H1 (cell line): Measurements from ENCODE around the gene TEKT3. TPM values are rescaled to one million over a fixed set of nuclear protein-coding genes. Genes with fewer than 3 reads are reported as not detected.

ENCODE experiments used
- HDAC2 ChIP-seq, 2 experiments: fragments of 300-600 bp in 1 of 2; sonication (generic) in 1 of 2; IDR thresholded peaks; 2 replicates each; pipeline ENCODE4 v1.6.1; 2011 to 2012; ENCODE audit warnings: low read depth in 2 of 2, low read length in 2 of 2, mild to moderate bottlenecking in 2 of 2, moderate library complexity in 2 of 2, borderline replicate concordance in 1 of 2, inconsistent platforms in 1 of 2
- JUND ChIP-seq: IDR thresholded peaks from 2 replicates; pipeline ENCODE4 v1.6.1; 2011; ENCODE audit warnings: mild to moderate bottlenecking, improper control_type of control experiment, low read length
- POU5F1 ChIP-seq: IDR thresholded peaks from 2 replicates; pipeline ENCODE4 v1.6.1; 2011; ENCODE audit warnings: low read depth, mild to moderate bottlenecking, low read length, moderate library complexity
- RAD21 ChIP-seq, 2 experiments: IDR thresholded peaks in 1 of 2; conservative IDR thresholded peaks in 1 of 2; 2 replicates each; pipeline ENCODE4 v1.6.1; 2011; ENCODE audit warnings: low read depth in 2 of 2, low read length in 2 of 2, improper control_type of control experiment in 1 of 2, inconsistent platforms in 1 of 2, mild to moderate bottlenecking in 1 of 2, moderate library complexity in 1 of 2
- SAP30 ChIP-seq: fragments of 300-600 bp; sonication (generic); IDR thresholded peaks from 2 replicates; pipeline ENCODE4 v1.7.1; 2012; ENCODE audit warnings: low read length, moderate library complexity, mild to moderate bottlenecking, inconsistent platforms; ENCODE audit not compliant: insufficient read depth, insufficient replicate concordance
- SIX5 ChIP-seq: IDR thresholded peaks from 2 replicates; pipeline ENCODE4 v1.6.1; 2011; ENCODE audit warnings: mild to moderate bottlenecking, low read depth, low read length
- TEAD4 ChIP-seq: IDR thresholded peaks from 2 replicates; pipeline ENCODE4 v1.6.1; 2012; ENCODE audit warnings: low read depth, low read length, inconsistent platforms, mixed read lengths
- polyA plus RNA-seq, 7 experiments: library from polyadenylated mRNA; depleted of rRNA in 3 of 7; stranded (reverse) in 5 of 7; unstranded in 2 of 7; fragments of >200 nt in 5 of 7; fragments of 200-250 nt in 2 of 7; gene quantifications; 1 replicate in 5 of 7; 2 replicates in 1 of 7; 4 replicates in 1 of 7; pipeline versions ENCODE4 v1.2.1 to v1.2.3, GENCODE V29; 2011 to 2013; ENCODE audit warnings: missing spikeins in 2 of 7, mixed read lengths in 2 of 7
- total RNA-seq: library from RNA; stranded (reverse); fragmentation: NEBNext Ultra II Directional; extraction: Animal tissue kit (Norgen Biotek cat#: 25700); gene quantifications from 2 replicates; pipeline ENCODE4 v1.2.1, GENCODE V29; 2021

TEKT3 gene
- total and polyA plus RNA-seq, 2 of the 8 experiments (the other 6 are each of a cell fraction or from before 2014, with no cell fraction given), result 2.2 to 2.9 TPM

GRCh38 chr17:15303268-15303667 is 38.1 kb downstream of the TEKT3 start (continued):
- TF ChIP-seq HDAC2 (IDR thresholded peaks at IDR 0.05; ENCODE audit: borderline replicate concordance in 1 of 2, low read depth in 2 of 2, low read length in 2 of 2) (no peak), JUND (no peak), POU5F1 (no peak), SIX5 (no peak), SAP30 (no peak), TEAD4 (no peak), RAD21 (IDR thresholded peaks at IDR 0.05 in 1 of 2, conservative IDR thresholded peaks at IDR 0.05 in 1 of 2; ENCODE audit: low read depth in 2 of 2, low read length in 2 of 2) (no peak)
